ENCODE measurements around the gene KRT7.

The KRT7 gene

DNA sequence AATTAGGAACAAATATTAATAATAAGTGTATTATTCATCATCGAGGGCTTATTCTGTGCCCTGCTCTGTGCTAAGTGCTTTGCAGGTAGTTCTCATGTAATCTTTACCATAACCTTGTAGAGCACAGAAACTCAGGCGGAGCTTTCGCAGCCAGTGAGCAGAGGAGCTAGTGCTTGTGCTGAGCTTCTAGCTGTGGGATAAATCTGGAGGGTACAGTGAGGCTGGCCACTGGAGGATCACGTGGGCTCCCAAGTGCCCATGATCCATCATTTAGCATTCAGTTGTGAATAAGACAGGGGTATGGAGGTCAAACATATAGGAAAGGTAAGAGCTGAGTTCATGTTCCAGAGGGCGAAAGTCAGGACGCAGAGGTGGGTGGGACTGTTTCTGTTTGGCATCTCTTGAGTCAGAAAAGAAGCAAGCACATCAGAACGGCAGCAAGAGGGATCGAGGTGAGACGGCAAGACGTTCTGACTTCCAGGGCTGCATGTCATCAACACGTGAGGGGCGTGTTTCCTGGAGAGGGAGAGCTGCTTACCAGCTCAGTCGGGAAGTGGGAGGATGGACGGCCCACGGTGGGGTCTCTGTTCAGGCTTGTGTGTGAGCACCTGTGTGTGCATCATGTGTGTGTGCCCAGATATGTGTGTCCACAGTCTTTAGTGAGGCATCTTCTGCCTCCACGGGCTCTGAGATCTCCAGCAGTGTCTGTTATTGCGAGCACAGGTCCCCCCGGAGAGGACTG, 24.4 kb upstream of the KRT7 start:
- in situ Hi-C loops (cut with HindIII; ENCODE audit: low sequenced_read_pairs), result no loop called here
- no peak for DNase-seq (ENCODE audit: low read depth, low spot score)
- TF ChIP-seq, protein P1, sequence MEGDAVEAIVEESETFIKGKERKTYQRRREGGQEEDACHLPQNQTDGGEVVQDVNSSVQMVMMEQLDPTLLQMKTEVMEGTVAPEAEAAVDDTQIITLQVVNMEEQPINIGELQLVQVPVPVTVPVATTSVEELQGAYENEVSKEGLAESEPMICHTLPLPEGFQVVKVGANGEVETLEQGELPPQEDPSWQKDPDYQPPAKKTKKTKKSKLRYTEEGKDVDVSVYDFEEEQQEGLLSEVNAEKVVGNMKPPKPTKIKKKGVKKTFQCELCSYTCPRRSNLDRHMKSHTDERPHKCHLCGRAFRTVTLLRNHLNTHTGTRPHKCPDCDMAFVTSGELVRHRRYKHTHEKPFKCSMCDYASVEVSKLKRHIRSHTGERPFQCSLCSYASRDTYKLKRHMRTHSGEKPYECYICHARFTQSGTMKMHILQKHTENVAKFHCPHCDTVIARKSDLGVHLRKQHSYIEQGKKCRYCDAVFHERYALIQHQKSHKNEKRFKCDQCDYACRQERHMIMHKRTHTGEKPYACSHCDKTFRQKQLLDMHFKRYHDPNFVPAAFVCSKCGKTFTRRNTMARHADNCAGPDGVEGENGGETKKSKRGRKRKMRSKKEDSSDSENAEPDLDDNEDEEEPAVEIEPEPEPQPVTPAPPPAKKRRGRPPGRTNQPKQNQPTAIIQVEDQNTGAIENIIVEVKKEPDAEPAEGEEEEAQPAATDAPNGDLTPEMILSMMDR (IDR thresholded peaks at IDR 0.05; ENCODE audit: low read depth, low read length), result no peak
- H3K4me3 ChIP-seq (ENCODE audit: low read depth, low read length), result no peak overlapping the region

DNA sequence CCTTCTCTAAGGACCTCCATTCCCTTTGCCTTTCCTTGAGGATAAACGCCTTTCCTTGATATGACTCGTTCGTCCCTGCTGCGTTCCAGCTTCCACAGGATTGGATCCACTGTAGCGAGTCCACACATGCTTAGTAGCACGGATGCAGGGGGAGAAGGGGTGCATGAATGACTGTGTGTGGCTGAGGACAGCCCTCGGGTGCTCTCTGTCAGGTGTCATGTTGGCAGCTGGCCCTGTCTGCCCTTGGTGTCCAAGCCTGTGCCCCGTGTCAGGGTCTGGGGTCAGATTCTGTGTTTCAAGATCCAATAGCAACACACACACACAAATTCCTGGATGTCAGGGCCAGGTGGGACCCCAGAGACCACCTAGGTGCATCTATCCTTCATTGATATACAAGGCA, 23.7 kb upstream of the KRT7 start:
- no peak for DNase-seq (ENCODE audit: low read depth, low spot score)
- in situ Hi-C loops (cut with HindIII; ENCODE audit: low sequenced_read_pairs), result no loop called here
- TF ChIP-seq, protein P1 (IDR thresholded peaks at IDR 0.05; ENCODE audit: low read depth, low read length), result no peak
- no peak overlapping the region for H3K4me3 ChIP-seq (ENCODE audit: low read depth, low read length)

DNA sequence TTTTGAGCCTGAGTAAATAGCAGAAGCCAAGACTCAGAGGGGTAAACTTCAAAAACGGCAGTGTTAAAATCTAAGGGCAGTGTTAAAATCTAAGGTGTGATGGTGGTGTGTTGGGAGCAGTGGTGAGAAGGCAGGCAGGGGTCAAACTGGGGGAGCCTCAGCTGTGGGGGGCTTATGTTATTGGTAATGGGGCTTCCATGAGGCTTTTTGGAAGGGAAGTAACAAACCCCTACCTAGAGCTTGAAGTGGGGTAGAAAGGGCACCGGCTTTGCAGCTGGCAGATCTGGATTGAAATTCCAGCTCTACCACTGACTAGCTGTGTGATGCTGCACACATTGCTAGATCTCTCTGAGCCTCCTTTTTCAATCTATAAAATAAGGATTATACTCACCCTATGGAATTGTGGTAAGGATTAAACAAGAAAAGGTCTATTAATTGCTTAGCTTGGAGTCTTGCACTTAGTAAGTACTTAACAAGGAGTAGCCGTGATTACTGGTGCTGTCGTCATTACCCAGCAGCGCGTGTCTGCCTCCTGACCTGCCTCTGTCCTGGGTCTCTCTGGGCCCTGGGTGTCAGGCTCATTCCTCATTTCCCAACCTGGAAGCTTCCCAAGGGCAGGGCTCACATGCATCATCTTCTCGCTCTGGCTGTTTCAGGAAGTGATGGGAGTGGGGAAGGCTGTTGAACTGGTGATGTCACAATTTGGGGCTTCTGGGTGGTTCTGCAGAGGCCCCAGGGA, 22.7 kb upstream of the KRT7 start:
- in situ Hi-C loops (cut with HindIII; ENCODE audit: low sequenced_read_pairs), result no loop called here
- no peak overlapping the region for H3K4me3 ChIP-seq (ENCODE audit: low read depth, low read length)
- DNase-seq (ENCODE audit: low read depth, low spot score), result no peak
- TF ChIP-seq, protein P1 (IDR thresholded peaks at IDR 0.05; ENCODE audit: low read depth, low read length), result no peak

DNA sequence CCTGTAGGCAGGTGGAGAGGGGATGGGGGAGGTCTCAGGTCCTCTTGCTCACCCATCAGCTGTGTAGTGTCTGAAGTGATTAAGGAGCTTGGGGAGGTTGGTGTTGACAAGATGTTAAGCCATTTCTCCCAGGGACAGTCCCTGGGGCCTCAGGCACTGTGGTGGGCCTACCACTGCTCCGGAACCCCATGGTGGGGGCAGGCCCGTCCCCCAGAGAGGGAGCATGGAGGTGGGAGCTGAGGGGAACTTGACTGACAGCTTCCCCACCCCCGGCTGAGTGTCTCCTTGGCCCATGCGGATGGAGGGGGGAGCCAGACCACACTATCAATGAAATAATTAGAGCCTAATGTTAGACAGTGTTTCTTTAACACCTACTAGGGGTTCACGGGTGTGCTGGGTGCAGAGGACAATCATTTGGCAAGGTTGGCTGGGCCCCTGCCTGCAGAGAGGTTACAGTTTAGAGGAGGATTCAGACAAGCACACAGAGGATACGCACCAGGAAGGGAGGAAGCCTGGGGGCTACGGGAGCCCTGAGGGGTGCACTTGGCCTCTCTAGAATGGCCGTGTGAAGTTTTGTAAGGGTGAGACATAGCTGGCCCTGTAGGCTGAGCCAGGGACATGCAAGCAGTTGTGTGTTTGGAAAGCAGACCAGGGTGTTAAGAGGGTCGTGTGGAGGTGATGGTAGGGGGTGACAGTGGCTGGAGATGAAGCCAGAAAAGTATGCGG, 22.0 kb upstream of the KRT7 start:
- DNase-seq (ENCODE audit: low read depth, low spot score), result no peak
- in situ Hi-C loops (cut with HindIII; ENCODE audit: low sequenced_read_pairs), result no loop called here
- TF ChIP-seq, protein P1 (IDR thresholded peaks at IDR 0.05; ENCODE audit: low read depth, low read length), result no peak
- no peak overlapping the region for H3K4me3 ChIP-seq (ENCODE audit: low read depth, low read length)

DNA sequence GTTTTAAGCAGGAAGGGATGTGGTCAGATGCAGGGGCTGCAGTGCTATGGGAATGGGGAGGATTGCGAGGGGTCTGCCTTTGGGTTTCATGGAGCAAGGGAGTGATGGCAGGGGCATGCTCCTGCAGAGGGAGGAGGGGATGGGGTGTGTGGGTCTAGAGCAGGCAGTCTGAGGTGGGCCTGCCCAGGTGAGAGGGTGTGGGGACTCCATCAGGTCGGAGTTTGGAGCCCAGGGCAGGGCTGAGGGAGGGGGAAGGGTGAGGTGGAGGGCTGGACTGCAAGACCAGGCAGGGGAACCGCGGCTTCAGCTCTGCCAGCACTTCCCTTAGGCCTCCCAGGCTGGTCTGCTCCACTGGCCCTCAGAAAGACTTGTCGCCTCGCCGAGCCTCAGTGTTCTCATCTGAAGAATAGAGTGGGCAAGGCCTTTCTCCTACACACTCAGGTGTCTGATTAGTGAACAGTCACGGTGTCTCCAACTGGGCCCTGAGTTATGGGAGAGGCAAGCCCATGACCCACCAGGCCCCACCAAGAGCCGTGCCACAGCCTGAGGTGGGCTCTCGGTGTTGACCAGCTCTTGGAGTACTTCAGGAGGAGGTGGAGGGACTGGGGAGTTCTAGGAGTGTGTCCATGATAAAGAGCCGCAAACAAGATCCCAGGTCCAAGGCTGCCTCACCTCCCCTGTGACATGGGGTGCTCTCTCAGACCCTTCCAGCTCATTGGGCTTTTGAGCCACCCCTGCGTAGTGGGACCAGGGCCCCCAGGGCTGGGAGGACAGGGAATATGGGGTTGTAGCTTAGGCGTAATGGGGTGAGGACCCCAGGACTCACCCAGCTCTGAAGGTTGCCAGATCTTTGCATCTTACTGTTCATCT, 21.1 kb upstream of the KRT7 start:
- H3K4me3 ChIP-seq (ENCODE audit: low read depth, low read length), result no peak overlapping the region
- no peak for DNase-seq (ENCODE audit: low read depth, low spot score)
- in situ Hi-C loops (cut with HindIII; ENCODE audit: low sequenced_read_pairs), result no loop called here
- TF ChIP-seq, protein P1 (IDR thresholded peaks at IDR 0.05; ENCODE audit: low read depth, low read length), result no peak

All from astrocyte of the spinal cord (primary cell).